HG02623 (cell line): ENCODE data around the gene HOXB5.

Experiments used
- ATAC-seq: cut with Tn5 transposase; IDR thresholded peaks from one replicate; pipeline ENCODE4 v1.9.1; 2021; ENCODE audit warnings: moderate library complexity; ENCODE audit not compliant: unreplicated experiment

The HOXB5 gene

DNA sequence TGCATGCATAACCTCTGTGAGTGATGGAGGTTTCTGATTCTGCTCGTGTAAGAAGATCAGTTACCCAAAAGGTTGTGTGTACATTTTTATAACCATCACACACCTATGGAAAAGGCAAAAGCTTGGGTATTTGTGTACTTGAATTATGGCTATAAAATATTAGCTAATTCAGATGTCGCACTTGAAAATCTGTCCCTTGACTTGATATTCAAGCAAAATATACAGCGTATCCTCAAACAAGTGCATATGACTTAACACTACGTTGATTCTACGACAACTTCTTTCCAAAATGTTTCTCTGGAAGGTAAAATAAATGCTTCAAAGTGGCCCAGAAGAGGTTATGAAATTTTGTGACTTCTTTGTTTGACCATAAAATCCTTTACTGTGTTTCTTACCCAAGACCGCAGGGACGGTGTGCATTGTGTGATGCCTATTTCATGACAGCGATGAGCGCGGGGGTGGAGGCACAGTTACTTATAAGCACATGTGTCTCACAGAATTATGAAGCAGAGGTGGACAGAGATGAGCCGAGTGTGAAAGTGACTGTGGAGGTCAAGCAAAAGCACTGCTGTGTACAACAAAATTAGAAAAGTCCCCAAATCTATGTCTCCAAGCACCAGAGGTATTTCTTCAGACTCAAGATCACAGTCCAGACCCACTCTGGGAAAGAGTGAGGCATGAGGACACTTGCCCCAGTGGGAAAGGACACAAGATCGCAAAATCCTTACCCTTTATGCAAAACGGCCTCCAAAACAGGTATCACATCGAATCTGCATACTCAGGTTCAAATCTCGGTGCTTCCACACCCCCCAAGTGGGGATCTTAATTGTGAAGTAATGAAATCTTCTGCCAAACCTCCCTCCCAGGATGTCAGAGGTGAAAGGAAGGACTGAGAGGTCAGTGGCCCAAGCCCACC, 36.7 kb upstream of the HOXB5 start:
- ATAC-seq = no peak

GRCh38 chr17:48629411-48629759, 35.8 kb upstream of the HOXB5 start:
- ATAC-seq = no peak

GRCh38 chr17:48628649-48629410, 35.3 kb upstream of the HOXB5 start:
- no peak for ATAC-seq

- no peak for ATAC-seq
These were observed 34.3 kb upstream of the HOXB5 start for GRCh38 chr17:48627623-48628521.

- ATAC-seq = no peak
These were observed 33.6 kb upstream of the HOXB5 start for GRCh38 chr17:48627118-48627597.

DNA sequence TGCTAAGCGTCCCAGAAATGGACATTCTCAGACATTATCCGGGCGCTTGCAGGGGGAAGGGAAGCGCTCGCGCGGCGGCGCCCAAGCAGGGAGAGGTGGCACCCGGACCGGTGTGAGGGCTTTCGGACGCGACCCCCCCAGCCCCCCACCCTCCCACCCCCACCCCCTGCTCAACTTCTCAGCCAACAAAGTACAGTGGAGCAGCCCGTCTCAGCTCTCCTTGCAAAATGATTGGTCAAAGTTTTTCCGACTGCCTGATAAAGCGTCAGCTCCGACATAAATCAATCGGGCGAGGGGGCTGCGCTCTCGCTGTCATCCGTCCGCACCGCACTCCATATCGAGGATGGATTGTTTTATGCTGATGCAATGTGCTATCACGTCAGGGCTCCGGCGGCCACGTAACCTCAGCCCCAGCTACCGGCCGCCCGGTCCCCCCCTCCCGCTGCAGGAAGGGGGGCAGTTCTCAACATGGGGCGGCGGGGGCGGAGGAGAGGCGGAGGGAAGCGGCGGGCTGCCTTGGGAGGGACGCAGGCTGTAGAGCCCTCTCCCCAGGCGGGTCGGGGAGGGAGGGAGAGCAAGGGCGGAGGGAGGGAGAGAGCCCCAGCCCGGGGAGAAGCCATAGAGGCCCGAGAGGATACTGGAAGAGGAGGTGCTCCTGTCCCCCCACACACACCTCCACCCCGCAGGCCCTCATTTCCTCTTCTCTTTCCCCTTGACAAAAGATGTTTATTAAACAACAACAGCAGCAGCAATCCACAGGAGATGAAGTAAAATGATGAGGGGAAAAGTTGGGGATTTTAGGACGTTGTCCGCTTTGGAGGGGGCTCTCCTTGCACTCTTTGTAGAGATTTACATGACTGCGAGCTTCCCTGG, 32.9 kb upstream of the HOXB5 start, which contains the start of gene HOXB9:
TSS of gene HOXB9 (minus strand) at position 114 of the 873 bp plus-strand sequence. CDS start at position 25, 89 bp downstream.
- no peak for ATAC-seq

DNA sequence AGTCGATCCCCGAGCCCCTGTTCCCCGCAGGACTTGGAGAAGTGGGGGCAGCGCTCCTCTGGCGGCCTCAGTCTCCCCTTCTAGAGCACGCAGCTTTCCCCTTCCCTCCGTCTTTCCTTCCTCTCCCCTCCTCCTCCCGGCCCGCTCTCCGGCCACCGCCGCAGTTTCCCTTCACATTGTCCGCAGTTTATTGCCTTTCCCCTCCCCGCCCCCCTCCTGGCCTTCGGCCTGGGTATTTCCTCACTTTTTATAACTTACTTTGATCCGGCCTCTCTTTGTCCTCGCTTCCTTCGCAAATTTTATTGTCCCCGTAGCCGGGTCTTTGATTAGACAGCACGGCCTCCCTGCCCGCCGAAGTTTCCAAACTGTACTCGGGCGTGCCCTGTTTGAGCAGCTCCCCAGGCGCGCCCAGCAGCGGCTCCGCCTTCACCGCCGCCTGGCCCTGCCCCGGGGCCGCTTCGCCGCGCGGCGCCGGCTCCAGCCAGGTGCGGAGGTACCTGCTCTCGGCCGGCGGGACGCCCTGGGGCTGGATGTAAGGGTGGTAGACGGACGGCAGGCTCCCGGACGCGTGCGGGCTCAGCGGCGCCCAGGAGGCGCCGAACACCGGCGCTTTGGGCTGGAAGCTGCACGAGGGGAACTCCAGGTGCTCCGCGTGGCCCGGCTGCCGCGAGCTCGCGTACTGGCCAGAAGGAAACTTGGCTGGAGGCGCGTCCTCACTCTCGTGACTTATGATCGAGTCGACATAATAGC, 32.1 kb upstream of the HOXB5 start:
- no peak for ATAC-seq

DNA sequence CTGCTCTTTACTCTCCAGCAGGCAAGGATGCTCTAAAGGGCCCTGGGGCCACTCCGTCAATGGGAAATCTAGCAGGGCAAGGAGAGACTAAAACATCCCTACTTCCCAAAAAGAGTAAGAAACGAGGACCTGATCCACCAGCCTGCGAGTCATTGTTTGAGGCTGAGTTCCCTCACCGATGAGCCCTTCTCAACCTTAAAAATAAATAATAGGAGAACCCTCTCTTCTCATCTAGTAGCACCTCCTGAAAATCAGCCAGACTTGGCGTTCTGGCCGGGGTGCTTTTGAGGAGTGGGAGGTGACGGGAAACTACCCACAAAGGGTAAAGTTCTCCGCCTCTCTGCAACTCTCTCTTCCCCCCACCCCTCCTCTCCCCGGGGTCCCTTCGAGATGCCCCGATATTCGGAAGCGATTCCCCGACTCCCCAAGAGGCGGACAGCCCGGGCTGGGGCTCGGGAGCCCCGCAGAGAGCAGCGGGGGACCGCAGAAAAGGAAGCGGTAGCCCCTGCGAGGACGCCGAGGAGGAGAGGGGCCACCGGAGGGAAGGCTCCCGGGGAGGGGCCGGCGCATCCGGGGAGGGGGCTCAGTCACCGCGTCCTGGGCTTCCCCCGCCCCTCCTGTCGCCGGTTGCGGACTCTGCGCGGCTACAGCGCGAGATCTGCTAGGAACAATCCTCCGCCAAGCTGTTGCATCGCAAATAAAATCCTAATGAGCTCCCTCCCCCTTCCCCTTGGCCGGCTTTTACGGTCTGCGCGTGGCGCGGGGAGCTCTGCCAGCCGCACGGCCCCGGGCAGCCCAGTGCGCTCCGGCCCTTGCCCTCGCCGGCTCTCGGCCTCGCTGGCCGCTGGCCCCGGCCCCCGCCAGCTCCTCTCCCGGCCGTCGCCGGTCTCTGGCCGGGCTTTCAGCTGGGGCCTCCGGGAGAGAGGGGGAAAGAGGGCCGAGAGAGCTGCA, 31.2 kb upstream of the HOXB5 start:
- ATAC-seq = no peak

DNA sequence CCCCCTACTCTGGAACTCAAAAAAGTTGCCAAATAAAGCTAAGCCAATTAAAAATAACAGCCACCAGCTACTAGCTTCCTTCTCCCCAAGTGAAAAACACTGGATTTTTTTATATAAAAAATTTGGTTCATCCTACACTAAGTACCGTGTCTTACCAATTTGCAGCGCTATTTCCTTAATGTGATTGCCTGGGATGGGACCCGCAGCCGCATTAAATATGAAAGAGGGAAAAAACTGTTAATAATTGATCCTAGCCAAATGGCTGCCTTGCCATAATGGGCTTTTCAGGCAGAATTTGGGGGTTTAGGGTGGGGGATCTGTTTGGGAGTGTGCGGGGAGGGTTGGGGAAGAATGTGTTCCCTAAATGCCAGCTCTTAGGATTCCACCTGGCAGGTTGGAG, 30.5 kb upstream of the HOXB5 start:
- no peak for ATAC-seq

DNA sequence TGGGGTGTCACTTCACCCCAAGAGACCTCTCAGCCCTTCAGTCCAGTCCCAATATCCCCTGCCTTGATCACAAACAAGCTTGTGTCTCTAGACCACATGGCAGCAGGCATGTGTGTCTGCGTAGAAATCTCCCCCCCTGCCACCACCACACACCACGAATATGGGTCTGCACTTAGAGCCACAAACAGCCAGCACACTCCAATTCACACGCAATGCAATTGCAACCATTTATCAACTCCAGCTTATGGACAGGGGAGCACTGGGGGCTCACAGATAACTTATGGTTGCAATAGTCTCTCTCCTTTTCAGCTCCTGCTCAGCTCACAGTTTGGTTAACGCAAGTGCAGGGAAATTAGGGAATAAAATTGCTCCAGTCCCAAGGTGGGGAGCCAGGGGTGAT, 30.0 kb upstream of the HOXB5 start:
- no peak for ATAC-seq

DNA sequence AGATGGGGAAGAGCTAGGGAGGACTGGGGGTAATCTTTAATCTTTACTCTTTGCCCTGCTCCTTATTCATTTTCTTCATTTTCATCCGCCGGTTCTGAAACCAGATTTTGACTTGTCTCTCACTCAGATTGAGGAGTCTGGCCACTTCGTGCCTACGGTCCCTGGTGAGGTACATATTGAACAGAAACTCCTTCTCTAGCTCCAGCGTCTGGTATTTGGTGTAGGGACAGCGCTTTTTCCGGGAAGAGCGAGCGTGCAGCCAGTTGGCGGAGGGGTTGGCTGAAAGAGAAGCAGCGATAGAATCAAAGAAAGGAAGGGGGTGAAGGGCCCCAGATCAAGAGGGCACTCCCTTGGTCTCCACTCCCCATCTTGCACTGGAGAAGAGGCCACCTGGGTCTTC, 29.3 kb upstream of the HOXB5 start:
- ATAC-seq = no peak

DNA sequence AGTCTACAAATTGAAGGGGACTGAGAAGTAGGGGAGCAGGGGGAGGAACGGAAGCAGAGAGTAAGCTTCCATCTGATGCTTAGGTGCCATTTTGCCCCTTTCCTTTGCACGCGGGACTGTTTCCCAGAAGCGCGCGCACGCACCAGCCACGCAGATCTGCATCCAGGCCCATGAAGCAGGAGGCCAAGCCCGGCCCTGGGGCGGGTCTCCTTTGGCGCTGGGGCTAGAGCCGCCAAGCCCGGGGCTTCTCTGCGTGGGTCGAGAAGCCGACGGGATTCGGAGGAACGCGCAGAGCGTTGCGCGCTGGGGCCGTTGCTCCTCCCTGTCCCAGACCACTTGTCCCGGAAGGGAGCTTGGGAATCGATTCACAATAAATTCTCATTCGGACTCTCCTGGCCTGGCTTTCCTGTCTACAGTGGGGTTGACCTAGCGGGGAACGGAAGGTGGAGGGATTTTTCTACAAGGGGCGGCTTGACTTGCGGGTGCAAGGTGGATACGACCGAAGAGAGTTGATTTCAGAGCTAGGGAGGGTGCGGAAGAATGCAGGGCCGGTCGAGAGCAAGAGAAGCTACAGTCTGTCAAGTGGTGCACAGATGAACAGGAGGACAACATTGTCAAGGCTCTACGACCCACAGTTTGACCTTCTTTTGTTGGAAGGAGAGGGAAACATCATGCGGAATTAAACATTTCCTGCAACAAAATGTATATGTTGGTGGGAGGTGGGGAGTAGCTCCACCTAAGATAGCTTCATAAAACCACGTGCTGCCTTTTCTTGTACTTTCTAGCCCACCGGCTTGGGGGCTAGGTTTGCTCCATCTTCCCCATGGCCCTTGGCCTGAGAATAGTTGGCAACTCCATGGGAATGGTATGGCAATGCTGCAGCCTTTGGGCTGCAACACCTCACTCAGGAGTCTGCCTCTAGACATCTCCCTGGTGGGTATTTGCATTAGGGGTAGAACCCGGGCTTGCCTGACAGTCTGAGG, 28.1 kb upstream of the HOXB5 start:
- ATAC-seq = no peak

DNA sequence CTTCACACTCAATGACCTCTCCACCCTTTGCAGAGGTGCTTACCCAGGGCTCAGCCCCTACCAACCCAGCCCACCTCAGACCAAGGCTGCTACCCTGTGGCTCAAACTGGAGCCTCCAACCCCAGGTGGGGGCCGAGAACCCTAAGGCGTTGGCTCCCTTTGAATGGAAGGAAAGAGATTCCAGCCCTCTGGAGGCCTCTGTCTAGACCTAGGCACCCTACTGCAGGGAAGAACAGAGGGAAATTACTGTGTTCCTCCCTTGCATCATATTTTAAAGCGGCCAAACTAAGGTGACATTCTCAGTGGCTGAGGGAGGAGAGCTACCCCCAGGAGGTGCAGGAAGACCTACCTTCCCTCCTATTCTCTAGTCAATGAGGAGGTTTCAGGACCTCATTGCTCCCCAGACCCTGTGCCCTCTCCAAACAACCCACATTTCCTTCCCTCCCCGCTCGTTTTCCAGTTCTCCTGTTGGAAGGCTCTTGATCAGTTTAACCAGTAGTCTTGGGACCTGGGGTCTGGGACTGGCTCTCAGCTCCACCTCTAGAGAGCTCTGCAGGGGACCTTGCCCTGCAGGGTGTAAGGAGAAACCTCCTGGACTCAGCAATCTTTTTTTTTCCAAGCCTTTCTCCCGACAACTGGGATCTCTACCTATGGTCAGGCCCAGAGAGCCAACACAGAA, 27.0 kb upstream of the HOXB5 start:
- ATAC-seq = no peak

GRCh38 chr17:48619826-48620449, 26.4 kb upstream of the HOXB5 start:
- no peak for ATAC-seq

DNA sequence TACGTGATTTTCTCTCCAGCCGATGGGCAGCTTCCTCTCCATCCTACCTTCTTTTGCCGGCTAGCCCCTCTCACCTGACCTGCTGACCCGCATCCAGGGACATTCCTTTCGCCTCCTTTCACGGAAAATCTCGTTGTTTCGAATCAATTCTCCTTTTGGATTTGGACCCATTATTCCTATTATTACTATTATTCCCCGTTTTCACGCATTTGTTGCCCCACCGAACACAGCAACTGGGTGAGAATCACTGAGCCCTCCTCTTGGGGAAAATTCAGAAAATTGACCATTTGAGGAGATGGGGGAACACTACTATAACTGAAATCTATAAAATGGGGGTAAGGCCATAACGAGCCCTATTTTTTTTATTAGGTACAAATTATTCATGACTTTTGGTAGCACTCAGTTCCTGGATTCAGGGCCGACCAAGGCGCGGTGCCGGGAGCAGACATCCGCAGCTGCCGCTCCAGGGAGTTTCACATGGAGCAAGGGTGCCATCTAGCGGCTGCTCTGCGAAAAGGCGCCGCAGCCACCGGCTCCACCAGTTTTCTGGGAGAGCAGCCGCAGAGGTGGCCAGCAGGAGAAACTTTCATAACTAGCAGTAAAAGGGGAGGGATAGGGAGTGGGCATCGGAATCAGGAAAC, 24.8 kb upstream of the HOXB5 start:
- ATAC-seq = no peak
